ENCODE data around the gene KAT14.
"Not testable (repeated sequence)": the region's sequence is repeated elsewhere in the genome, so short reads cannot be mapped to it uniquely, and the experiment has no call there.

DNA sequence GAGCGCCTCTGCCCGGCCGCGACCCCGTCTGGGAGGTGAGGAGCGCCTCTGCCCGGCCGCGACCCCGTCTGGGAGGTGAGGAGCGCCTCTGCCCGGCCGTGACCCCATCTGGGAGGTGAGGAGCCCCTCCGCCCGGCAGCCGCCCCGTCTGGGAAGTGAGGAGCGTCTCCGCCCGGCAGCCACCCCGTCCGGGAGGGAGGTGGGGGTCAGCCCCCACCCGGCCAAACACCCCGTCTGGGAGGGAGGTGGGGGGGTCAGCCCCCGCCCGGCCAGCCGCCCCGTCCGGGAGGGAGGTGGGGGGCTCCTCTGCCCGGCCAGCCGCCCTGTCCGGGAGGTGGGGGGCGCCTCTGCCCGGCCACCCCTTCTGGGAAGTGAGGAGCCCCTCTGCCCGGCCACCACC, 56.8 kb downstream of the KAT14 start:
- TF ChIP-seq, protein P1, sequence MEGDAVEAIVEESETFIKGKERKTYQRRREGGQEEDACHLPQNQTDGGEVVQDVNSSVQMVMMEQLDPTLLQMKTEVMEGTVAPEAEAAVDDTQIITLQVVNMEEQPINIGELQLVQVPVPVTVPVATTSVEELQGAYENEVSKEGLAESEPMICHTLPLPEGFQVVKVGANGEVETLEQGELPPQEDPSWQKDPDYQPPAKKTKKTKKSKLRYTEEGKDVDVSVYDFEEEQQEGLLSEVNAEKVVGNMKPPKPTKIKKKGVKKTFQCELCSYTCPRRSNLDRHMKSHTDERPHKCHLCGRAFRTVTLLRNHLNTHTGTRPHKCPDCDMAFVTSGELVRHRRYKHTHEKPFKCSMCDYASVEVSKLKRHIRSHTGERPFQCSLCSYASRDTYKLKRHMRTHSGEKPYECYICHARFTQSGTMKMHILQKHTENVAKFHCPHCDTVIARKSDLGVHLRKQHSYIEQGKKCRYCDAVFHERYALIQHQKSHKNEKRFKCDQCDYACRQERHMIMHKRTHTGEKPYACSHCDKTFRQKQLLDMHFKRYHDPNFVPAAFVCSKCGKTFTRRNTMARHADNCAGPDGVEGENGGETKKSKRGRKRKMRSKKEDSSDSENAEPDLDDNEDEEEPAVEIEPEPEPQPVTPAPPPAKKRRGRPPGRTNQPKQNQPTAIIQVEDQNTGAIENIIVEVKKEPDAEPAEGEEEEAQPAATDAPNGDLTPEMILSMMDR (conservative IDR thresholded peaks at IDR 0.05 in 1 of 2, IDR thresholded peaks at IDR 0.05 in 1 of 2; ENCODE audit: extremely low read depth in 1 of 2, insufficient read depth in 1 of 2, low read depth in 1 of 2, low read length in 2 of 2) = not testable (repeated sequence)
- not testable (repeated sequence) for TF ChIP-seq EZH2 (IDR thresholded peaks at IDR 0.05; ENCODE audit: borderline replicate concordance, low read length)
